OCI-LY1 (cell line): ENCODE results near the gene ZNF804A.

Experiments used
- H2AFZ ChIP-seq: fragments of 200-600 bp; sonication (generic), shearing (Covaris generic); 2 replicates; pipeline ENCODE4 v1.6.0; 2014; ENCODE audit warnings: antibody characterized with exemption, mild to moderate bottlenecking, low read length
- H3F3A ChIP-seq: fragments of 200-600 bp; sonication (generic), shearing (Covaris generic); 2 replicates; pipeline ENCODE4 v1.6.0; 2014; ENCODE audit warnings: mild to moderate bottlenecking, antibody characterized with exemption, low read length, moderate library complexity; ENCODE audit not compliant: insufficient read depth
- H3K27ac ChIP-seq: fragments of 200-600 bp; sonication (generic); 2 replicates; pipeline ENCODE4 v1.5.1; 2014; ENCODE audit warnings: low read length, mixed run types, mild to moderate bottlenecking, low read depth; ENCODE audit not compliant: poor library complexity, severe bottlenecking
- H3K27me3 ChIP-seq: fragments of 200-600 bp; sonication (generic); 2 replicates; pipeline ENCODE4 v1.6.0; 2014; ENCODE audit warnings: antibody characterized with exemption, mild to moderate bottlenecking, low read length, moderate library complexity; ENCODE audit not compliant: insufficient read depth
- H3K36me3 ChIP-seq: fragments of 200-600 bp; sonication (generic); 2 replicates; pipeline ENCODE4 v1.6.1; 2014; ENCODE audit warnings: mild to moderate bottlenecking, antibody characterized with exemption, low read length, moderate library complexity, mixed read lengths; ENCODE audit not compliant: insufficient read depth
- H3K4me1 ChIP-seq: fragments of 200-600 bp; sonication (generic); 2 replicates; pipeline ENCODE4 v1.5.1; 2014; ENCODE audit warnings: mild to moderate bottlenecking, low read length, moderate library complexity; ENCODE audit not compliant: insufficient read depth, severe bottlenecking
- H3K4me2 ChIP-seq: fragments of 200-600 bp; sonication (generic), shearing (Covaris generic); 2 replicates; pipeline ENCODE4 v1.6.1; 2014; ENCODE audit warnings: low read length
- H3K4me3 ChIP-seq: fragments of 200-600 bp; sonication (generic); 2 replicates; pipeline ENCODE4 v1.5.1; 2014; ENCODE audit warnings: low read length, low read depth, mild to moderate bottlenecking, mixed read lengths; ENCODE audit not compliant: poor library complexity, severe bottlenecking
- H3K79me2 ChIP-seq: fragments of 200-600 bp; shearing (Covaris generic); 2 replicates; pipeline ENCODE4 v1.6.1; 2016; ENCODE audit warnings: mixed run types, low read length, mixed read lengths; ENCODE audit not compliant: insufficient read depth
- H3K9ac ChIP-seq: fragments of 200-600 bp; sonication (generic), shearing (Covaris generic); 2 replicates; pipeline ENCODE4 v1.6.1; 2014; ENCODE audit warnings: mild to moderate bottlenecking, low read length, mixed read lengths
- H3K9me2 ChIP-seq: fragments of 200-600 bp; sonication (generic), shearing (Covaris generic); 2 replicates; pipeline ENCODE4 v1.6.1; 2014; ENCODE audit warnings: low read depth, mild to moderate bottlenecking, low read length, mixed read lengths
- H3K9me3 ChIP-seq: fragments of 200-600 bp; shearing (Covaris generic); 2 replicates; pipeline ENCODE4 v1.6.1; 2014; ENCODE audit warnings: low read length, mixed read lengths
- H4K20me1 ChIP-seq: fragments of 200-600 bp; sonication (generic), shearing (Covaris generic); 2 replicates; pipeline ENCODE4 v1.6.0; 2016; ENCODE audit warnings: mild to moderate bottlenecking, low read length; ENCODE audit not compliant: insufficient read depth
- EZH2 ChIP-seq: fragments of 200-600 bp; sonication (generic), shearing (Covaris generic); IDR thresholded peaks from 2 replicates; pipeline ENCODE4 v1.8.0; 2017; ENCODE audit warnings: borderline replicate concordance, mixed run types, mild to moderate bottlenecking, antibody characterized with exemption, low read length, moderate library complexity, mixed read lengths
- TF ChIP-seq, protein P1 (sequence below): fragments of 200-600 bp; sonication (generic), shearing (Covaris generic); IDR thresholded peaks from 2 replicates; pipeline ENCODE4 v1.5.1; 2017; ENCODE audit warnings: mild to moderate bottlenecking, antibody characterized with exemption, low read length, moderate library complexity, mixed read lengths

ZNF804A gene

DNA sequence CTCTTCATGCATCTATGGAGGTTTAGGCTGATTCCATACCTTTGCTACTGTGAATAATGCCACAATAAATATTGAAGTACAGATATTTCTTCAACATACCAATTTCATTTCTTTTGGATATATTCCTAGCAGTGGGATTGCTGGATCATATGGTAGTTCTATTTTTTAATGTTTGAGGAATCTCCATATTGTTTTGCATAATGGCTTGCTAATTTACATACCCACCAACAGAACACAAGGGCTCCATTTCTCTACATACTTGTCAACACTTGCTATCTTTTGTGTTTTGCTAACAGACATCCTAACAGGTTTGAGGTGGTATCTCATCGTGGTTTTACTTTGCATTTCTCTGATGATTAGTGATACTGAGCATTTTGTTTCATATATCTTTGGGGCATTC, 253.2 kb downstream of the ZNF804A start:
- Histone ChIP-seq H3K9me2 (no peaks in the 10 kb centered on the region), H3K4me2 (no peak overlapping the region), H3K27ac (no peak overlapping the region), H3K79me2 (peaks cover 71% of the 10 kb centered on the region), H2AFZ (no peak overlapping the region), H3K9me3 (no peaks in the 10 kb centered on the region), H3K36me3 (peaks cover 29% of the 10 kb centered on the region), H3K27me3 (no peaks in the 10 kb centered on the region), H3K4me3 (no peak overlapping the region), H3K4me1 (no peaks in the 10 kb centered on the region), H3F3A (no peaks in the 10 kb centered on the region), H3K9ac (no peak overlapping the region), H4K20me1 (no peaks in the 10 kb centered on the region)
- TF ChIP-seq EZH2: no peak
- TF ChIP-seq, protein P1, sequence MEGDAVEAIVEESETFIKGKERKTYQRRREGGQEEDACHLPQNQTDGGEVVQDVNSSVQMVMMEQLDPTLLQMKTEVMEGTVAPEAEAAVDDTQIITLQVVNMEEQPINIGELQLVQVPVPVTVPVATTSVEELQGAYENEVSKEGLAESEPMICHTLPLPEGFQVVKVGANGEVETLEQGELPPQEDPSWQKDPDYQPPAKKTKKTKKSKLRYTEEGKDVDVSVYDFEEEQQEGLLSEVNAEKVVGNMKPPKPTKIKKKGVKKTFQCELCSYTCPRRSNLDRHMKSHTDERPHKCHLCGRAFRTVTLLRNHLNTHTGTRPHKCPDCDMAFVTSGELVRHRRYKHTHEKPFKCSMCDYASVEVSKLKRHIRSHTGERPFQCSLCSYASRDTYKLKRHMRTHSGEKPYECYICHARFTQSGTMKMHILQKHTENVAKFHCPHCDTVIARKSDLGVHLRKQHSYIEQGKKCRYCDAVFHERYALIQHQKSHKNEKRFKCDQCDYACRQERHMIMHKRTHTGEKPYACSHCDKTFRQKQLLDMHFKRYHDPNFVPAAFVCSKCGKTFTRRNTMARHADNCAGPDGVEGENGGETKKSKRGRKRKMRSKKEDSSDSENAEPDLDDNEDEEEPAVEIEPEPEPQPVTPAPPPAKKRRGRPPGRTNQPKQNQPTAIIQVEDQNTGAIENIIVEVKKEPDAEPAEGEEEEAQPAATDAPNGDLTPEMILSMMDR: no peak

DNA sequence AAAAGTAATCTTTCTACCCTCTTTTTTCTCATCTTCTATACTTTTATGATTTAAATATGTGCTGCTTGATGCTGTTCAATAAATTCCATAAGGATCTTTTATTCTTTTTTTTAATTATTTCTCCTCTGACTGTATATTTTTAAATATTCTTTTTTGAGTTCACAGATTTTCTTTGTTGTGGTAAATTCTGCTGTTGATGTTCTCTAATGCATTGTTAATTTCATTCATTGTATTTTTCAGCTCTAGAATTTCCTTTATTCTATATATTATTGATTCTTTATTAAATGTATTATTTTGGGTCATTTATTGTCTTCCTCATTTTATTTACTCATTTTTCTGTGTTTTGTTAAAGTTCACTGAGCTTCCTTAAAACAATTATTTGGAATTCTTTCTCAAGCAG, 260.9 kb downstream of the ZNF804A start:
- no peaks in the 10 kb centered on the region for H3K27me3 ChIP-seq
- H3K4me2 ChIP-seq: no peak overlapping the region
- peaks cover 8% of the 10 kb centered on the region for H3K9me3 ChIP-seq
- no peaks in the 10 kb centered on the region for H3K4me1 ChIP-seq
- H3K36me3 ChIP-seq: peaks cover 33% of the 10 kb centered on the region
- no peaks in the 10 kb centered on the region for H4K20me1 ChIP-seq
- no peaks in the 10 kb centered on the region for H3K9me2 ChIP-seq
- no peak overlapping the region for H3K27ac ChIP-seq
- no peaks in the 10 kb centered on the region for H3F3A ChIP-seq
- H2AFZ ChIP-seq: no peak overlapping the region
- H3K79me2 ChIP-seq: peaks cover 80% of the 10 kb centered on the region
- H3K4me3 ChIP-seq: no peak overlapping the region
- no peak for TF ChIP-seq EZH2
- TF ChIP-seq, protein P1: no peak
- H3K9ac ChIP-seq: no peak overlapping the region

GRCh38 chr2:184860744-184861143, 262.4 kb downstream of the ZNF804A start:
- no peaks in the 10 kb centered on the region for H4K20me1 ChIP-seq
- H2AFZ ChIP-seq: no peak overlapping the region
- no peak overlapping the region for H3K4me3 ChIP-seq
- no peaks in the 10 kb centered on the region for H3F3A ChIP-seq
- no peaks in the 10 kb centered on the region for H3K9me2 ChIP-seq
- peaks cover 71% of the 10 kb centered on the region for H3K79me2 ChIP-seq
- no peak for TF ChIP-seq EZH2
- TF ChIP-seq, protein P1: no peak
- H3K36me3 ChIP-seq: peaks cover 26% of the 10 kb centered on the region
- H3K27me3 ChIP-seq: no peaks in the 10 kb centered on the region
- no peak overlapping the region for H3K4me2 ChIP-seq
- H3K9me3 ChIP-seq: peaks cover 8% of the 10 kb centered on the region
- H3K27ac ChIP-seq: no peak overlapping the region
- no peaks in the 10 kb centered on the region for H3K4me1 ChIP-seq
- H3K9ac ChIP-seq: no peak overlapping the region
